GM12891 (cell line): ENCODE results near the gene PHPT1.

ENCODE experiments used
- POLR2A ChIP-seq: IDR thresholded peaks from 2 replicates; pipeline ENCODE4 v1.6.1; 2011; ENCODE audit warnings: low read depth, low read length, control low read depth
- POLR2AphosphoS5 ChIP-seq: IDR thresholded peaks from 2 replicates; pipeline ENCODE4 v1.6.1; 2011; ENCODE audit warnings: low read depth, low read length, control low read depth
- SPI1 ChIP-seq: IDR thresholded peaks from 2 replicates; pipeline ENCODE4 v1.6.1; 2011; ENCODE audit warnings: low read depth, low read length, control low read depth
- TAF1 ChIP-seq: IDR thresholded peaks from 2 replicates; pipeline ENCODE4 v1.6.1; 2011; ENCODE audit warnings: low read depth, low read length, control low read depth

- TF ChIP-seq TAF1 = peak; percentile 70
- peak; percentile 88 for TF ChIP-seq POLR2A
- TF ChIP-seq POLR2AphosphoS5 = peak; percentile 88
- no peak for TF ChIP-seq SPI1
Observed at GRCh38 chr9:136849038-136849959, at the start of gene PHPT1.
